Measurements from ENCODE around the gene ENTREP1.
"Not testable (repeated sequence)": the region's sequence is repeated elsewhere in the genome, so short reads cannot be mapped to it uniquely, and the experiment has no call there.

ENTREP1 gene

GRCh38 chr9:69397384-69398214, 72.6 kb downstream of the ENTREP1 start:
- Mint-ChIP-seq H3K4me3 (no peak overlapping the region), H3K27ac (no peak overlapping the region), H3K9me3 (no peaks in the 10 kb centered on the region)

GRCh38 chr9:69400470-69400869, 75.5 kb downstream of the ENTREP1 start:
- Mint-ChIP-seq H3K27ac (no peak overlapping the region), H3K4me1 (ENCODE audit: low read depth) (no peaks in the 10 kb centered on the region), H3K9me3 (no peaks in the 10 kb centered on the region), H3K4me3 (no peak overlapping the region), H3K36me3 (ENCODE audit: low read depth) (no peaks in the 10 kb centered on the region), H3K27me3 (peaks cover 16% of the 10 kb centered on the region)

More at GRCh38 chr9:69397384-69398214, 72.6 kb downstream of the ENTREP1 start:
- H3K4me1 Mint-ChIP-seq (ENCODE audit: low read depth) = no peaks in the 10 kb centered on the region
- H3K36me3 Mint-ChIP-seq (ENCODE audit: low read depth) = no peaks in the 10 kb centered on the region
- H3K27me3 Mint-ChIP-seq = peaks cover 7% of the 10 kb centered on the region

- H3K27me3 Mint-ChIP-seq; H3K27ac Mint-ChIP-seq; H3K36me3 Mint-ChIP-seq (ENCODE audit: low read depth); H3K9me3 Mint-ChIP-seq; H3K4me1 Mint-ChIP-seq (ENCODE audit: low read depth); H3K4me3 Mint-ChIP-seq: not testable (repeated sequence)
Measured at GRCh38 chr9:69409936-69410335, 84.9 kb downstream of the ENTREP1 start.

DNA sequence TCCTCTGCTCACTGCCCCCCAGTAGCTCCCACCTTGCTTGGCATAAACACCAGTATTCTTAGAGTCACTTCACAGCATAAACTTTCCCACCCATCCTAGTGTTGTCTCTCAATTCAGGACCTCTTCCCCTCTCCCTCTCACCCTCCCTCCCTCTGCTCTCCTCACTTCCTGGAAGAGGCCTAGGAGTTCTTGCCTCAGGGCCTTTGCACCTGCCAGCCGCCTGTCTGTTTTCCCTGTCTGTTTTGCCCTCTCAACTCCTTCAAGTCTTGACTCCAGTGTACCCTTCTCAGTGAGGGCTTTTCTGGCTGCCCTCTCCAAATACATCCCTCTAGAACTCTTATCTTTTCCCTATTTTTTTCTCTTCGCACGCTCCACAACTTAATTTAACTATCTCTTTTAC, 86.2 kb downstream of the ENTREP1 start:
- Mint-ChIP-seq H3K4me3 (no peak overlapping the region), H3K27me3 (peaks cover 4% of the 10 kb centered on the region), H3K27ac (no peak overlapping the region), H3K9me3 (no peaks in the 10 kb centered on the region), H3K4me1 (ENCODE audit: low read depth) (no peaks in the 10 kb centered on the region), H3K36me3 (ENCODE audit: low read depth) (no peaks in the 10 kb centered on the region)

DNA sequence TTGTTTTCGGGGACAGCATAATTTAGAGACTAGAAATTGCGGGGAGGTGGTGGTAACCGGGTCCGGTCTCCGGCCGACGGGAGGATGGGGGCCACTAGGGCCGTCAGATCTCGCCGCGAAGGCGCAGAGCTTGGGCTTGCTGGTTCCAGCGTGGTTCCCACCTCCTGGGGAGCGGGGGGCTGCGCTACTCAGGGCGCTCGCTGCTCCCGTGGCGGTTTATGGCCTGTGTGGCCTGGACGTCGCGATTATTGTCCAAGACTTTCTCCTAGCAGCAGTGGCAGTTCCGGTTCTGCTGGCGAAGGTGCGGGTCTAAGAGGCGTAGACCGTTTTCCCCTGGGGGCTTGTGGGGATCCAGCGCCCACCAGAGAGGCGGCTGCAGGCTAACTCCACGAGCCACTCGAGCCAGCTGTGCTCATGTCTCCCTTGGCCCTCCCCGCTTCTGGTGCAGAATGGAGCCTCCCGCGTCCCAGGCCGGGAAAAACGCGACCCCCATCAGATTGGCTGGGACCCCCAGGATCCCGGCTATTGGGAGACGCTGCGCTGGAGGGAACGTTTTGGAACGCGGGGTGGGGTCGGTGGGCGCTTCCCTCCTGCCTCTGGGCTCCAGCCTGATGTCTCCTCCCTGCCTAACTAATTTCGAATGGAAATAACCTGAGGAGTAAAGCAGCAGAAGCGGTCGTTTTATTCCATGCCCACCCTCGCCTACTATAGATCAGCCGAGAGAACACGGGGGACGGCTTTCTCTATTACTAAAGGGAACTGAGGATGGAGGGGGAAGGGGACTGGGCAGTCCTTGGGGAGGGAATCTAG, 87.1 kb downstream of the ENTREP1 start:
- H3K36me3 Mint-ChIP-seq (ENCODE audit: low read depth) = no peaks in the 10 kb centered on the region
- peaks cover 4% of the 10 kb centered on the region for H3K27me3 Mint-ChIP-seq
- H3K27ac Mint-ChIP-seq = no peak overlapping the region
- no peaks in the 10 kb centered on the region for H3K9me3 Mint-ChIP-seq
- H3K4me3 Mint-ChIP-seq = no peak overlapping the region
- H3K4me1 Mint-ChIP-seq (ENCODE audit: low read depth) = no peaks in the 10 kb centered on the region

DNA sequence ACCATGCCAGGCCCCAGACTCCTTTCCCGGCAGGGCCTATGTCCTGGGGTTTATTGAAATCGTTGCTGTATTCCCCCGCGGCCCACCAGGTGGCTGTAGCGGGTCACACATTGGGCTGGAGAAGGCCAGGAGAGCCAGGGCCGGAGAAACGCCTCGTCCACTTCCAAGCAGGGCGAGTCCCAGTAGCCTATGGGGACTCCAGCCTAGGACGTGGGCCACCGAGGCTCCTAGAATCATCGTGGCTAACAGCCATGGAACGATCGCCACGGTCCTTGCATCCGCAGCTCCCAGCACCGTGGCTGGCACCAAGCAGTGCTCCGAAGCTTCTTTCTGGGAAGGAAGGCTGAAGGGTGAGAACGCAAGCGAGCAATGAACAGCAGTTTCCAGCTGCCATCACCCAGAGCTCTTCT, 87.7 kb downstream of the ENTREP1 start:
- Mint-ChIP-seq H3K27ac (no peak overlapping the region), H3K9me3 (no peaks in the 10 kb centered on the region), H3K4me1 (ENCODE audit: low read depth) (no peaks in the 10 kb centered on the region), H3K27me3 (peaks cover 4% of the 10 kb centered on the region), H3K4me3 (no peak overlapping the region), H3K36me3 (ENCODE audit: low read depth) (no peaks in the 10 kb centered on the region)

DNA sequence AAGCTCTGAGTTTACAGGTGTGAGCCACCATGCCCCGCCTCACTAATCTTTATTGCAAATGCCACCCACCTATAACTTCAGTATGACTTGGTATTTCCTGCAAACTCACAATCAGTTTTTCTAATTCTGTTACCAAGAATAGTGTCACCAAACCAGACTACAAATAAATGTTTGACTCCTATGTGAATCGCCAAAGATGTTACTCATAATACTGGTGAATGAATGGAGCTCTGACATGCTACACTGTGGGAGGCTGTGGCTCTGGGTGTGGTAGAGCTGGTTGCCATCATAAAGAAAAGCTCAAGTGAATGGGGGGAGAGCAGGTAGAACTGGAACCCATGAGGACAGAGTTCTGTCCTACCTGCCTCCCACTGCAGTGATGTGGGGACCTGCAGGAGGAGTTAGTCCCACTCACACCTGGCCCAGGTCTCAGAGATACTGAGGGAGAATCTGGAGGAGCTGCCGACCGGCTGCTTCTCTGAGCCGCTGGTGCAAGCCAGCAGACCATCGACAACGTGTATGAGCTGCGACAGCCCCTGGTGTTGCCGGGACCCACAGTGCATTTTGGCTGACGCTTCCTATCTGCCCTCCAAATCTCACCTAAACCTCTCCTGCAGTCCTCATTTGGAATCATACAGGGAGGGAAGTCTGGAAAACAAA, 95.7 kb downstream of the ENTREP1 start:
- Mint-ChIP-seq H3K9me3 (no peaks in the 10 kb centered on the region), H3K36me3 (ENCODE audit: low read depth) (no peaks in the 10 kb centered on the region), H3K4me1 (ENCODE audit: low read depth) (no peaks in the 10 kb centered on the region), H3K4me3 (no peak overlapping the region), H3K27ac (no peak overlapping the region), H3K27me3 (peaks cover 12% of the 10 kb centered on the region)

GRCh38 chr9:69421908-69422801, 97.1 kb downstream of the ENTREP1 start:
- Mint-ChIP-seq H3K4me1 (ENCODE audit: low read depth) (no peaks in the 10 kb centered on the region), H3K27ac (no peak overlapping the region), H3K9me3 (no peaks in the 10 kb centered on the region), H3K4me3 (no peak overlapping the region), H3K27me3 (peaks cover 12% of the 10 kb centered on the region), H3K36me3 (ENCODE audit: low read depth) (no peaks in the 10 kb centered on the region)

DNA sequence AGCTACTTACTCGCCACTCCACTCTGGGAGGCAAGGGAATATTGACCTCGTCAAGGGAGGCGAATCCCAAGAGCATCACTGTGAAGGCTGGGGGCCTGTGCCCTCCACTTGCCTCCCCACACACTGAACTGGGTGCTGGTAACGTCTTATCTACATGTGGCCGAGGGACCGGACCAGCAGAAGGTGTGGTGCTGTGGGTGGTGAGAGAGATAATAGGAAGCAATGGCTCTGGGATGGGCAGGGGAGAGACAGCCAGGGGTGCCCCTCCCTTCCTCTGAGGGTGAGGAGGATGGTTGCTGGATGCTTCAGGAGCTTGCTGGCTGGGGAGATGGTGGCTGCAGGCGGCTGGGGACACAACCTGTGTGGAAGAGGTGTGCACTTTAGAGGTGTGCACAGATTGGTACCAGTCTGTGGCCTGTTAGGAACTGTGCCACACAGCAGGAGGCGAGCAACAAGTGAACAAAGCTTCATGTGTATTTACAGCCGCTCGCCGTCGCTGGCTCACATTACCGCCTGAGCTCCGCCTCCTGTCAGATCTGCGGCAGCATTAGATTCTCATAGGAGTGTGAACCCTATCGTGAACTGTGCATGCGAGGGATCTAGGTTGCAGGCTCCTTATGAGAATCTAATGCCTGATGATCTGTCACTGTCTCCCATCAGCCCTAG, 100.3 kb downstream of the ENTREP1 start:
- Mint-ChIP-seq H3K27me3 (no peaks in the 10 kb centered on the region), H3K4me1 (ENCODE audit: low read depth) (no peaks in the 10 kb centered on the region), H3K4me3 (no peak overlapping the region), H3K36me3 (ENCODE audit: low read depth) (no peaks in the 10 kb centered on the region), H3K9me3 (no peaks in the 10 kb centered on the region), H3K27ac (no peak overlapping the region)

- Mint-ChIP-seq H3K4me1 (ENCODE audit: low read depth) (no peaks in the 10 kb centered on the region), H3K9me3 (no peaks in the 10 kb centered on the region), H3K27ac (no peak overlapping the region), H3K4me3 (no peak overlapping the region), H3K36me3 (ENCODE audit: low read depth) (no peaks in the 10 kb centered on the region), H3K27me3 (no peaks in the 10 kb centered on the region)
Measured at GRCh38 chr9:69427286-69427685, 102.3 kb downstream of the ENTREP1 start.

DNA sequence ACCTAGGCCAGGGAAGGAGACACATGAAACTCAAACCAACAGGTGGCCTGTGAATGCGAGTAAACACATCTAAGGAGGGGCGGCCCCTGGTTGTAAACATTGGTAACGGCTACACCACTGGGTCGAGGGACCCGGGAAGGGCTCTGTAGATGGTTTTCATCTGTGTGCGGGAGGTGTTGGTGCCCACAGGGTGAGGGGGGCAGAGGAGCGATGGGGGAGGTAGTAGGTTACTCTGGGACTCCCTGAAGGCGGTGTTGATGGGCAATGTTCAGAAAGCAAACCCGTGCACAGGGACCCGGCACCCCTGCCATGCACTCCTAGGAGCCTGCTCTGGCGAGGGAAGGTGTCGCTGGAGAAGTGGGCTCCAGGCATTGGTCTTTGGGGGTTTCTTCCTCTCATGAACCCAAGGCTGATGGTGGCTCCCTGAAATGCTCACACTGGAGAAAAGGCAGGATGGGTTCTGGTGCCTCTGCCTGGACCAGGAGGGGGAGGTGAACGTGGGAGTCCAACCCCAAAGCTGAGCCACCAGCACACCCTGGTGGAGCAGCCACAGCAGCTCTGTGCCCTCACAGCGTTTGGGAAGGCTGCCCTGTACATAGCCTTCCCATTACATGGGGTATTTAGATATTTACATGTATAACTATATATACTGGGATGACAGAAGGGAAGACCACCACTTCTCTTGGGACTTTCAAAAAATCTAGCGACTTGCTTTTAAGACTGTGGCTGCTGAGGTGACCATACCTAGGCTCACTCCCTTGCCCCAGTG, 103.2 kb downstream of the ENTREP1 start:
- Mint-ChIP-seq H3K4me3 (no peak overlapping the region), H3K27ac (no peak overlapping the region), H3K27me3 (no peaks in the 10 kb centered on the region), H3K9me3 (no peaks in the 10 kb centered on the region), H3K4me1 (ENCODE audit: low read depth) (no peaks in the 10 kb centered on the region), H3K36me3 (ENCODE audit: low read depth) (no peaks in the 10 kb centered on the region)

DNA sequence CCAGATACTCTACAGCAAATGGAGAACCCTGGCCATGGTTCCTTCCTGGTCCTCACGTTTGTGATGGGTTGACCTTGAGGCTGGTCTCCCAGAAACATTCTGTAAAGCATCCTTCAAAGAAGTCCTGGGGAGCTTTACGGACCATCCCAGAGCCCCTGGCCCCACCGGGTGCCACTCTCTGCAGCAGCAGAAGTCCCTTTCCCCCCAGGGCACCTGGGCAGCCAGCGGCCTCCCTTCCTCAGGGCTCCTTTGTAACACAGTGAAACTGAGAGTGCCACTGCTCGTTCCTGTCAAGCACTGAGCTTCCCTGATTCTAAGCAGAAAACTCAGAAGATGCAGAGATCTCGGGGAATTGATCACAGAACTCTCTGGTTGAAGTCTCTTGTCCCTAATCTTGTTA, 104.3 kb downstream of the ENTREP1 start:
- Mint-ChIP-seq H3K4me1 (ENCODE audit: low read depth) (no peaks in the 10 kb centered on the region), H3K9me3 (no peaks in the 10 kb centered on the region), H3K27me3 (no peaks in the 10 kb centered on the region), H3K4me3 (no peak overlapping the region), H3K36me3 (ENCODE audit: low read depth) (no peaks in the 10 kb centered on the region), H3K27ac (no peak overlapping the region)

DNA sequence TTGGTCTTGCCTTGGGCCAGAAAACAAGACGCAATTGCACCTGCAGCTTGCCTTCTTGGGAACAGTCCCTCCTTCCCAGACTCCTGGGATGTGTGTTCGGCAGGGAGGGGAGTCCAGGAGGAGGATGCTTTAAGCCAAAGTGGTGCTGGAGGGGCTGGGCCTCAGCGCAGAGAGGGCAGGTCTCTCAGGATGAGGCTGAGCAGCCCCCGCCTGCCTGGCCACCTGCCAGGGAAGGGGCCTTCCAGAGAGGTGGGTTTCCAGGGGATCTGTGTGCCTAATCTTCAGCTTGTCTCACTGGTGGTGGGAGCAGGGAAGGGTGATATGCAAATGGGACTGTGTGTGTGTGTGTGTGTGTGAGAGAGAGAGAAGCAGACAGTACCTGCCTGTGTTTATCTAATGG, 105.2 kb downstream of the ENTREP1 start:
- no peaks in the 10 kb centered on the region for H3K36me3 Mint-ChIP-seq (ENCODE audit: low read depth)
- H3K4me3 Mint-ChIP-seq = no peak overlapping the region
- no peaks in the 10 kb centered on the region for H3K9me3 Mint-ChIP-seq
- H3K4me1 Mint-ChIP-seq (ENCODE audit: low read depth) = no peaks in the 10 kb centered on the region
- no peaks in the 10 kb centered on the region for H3K27me3 Mint-ChIP-seq
- H3K27ac Mint-ChIP-seq = no peak overlapping the region

All from stimulated activated naive CD8-positive, alpha-beta T cell treated with anti-CD3 and anti-CD28 coated beads, Interleukin-15, Interleukin-2, amounts not matched to agents 100 ng/mL and 50 ng/mL, for 24 hours (primary cell).